Panc1 (cell line): ENCODE measurements around the gene SSBP4.

ENCODE experiments used
- POLR2AphosphoS5 ChIP-seq: IDR thresholded peaks from 2 replicates; pipeline ENCODE4 v1.6.1; 2012; ENCODE audit warnings: mild to moderate bottlenecking, low read depth, low read length, moderate library complexity
- REST ChIP-seq, 2 experiments: IDR thresholded peaks; 2 replicates each; pipeline ENCODE4 v1.6.1; 2011 to 2012; ENCODE audit warnings: low read depth in 2 of 2, control low read depth in 1 of 2, low read length in 1 of 2, mild to moderate bottlenecking in 1 of 2, moderate library complexity in 1 of 2; ENCODE audit not compliant: insufficient read depth in 1 of 2
- SIN3A ChIP-seq: IDR thresholded peaks from 2 replicates; pipeline ENCODE4 v1.6.1; 2012; ENCODE audit warnings: low read depth, mild to moderate bottlenecking, low read length, moderate library complexity, borderline replicate concordance; ENCODE audit not compliant: insufficient read depth
- TCF7L2 ChIP-seq: IDR thresholded peaks from 2 replicates; pipeline ENCODE4 v1.6.1; 2011; ENCODE audit warnings: mild to moderate bottlenecking, low read depth, low read length, inconsistent platforms
- TF ChIP-seq, protein P1 (sequence below): fragments of 450-650 bp; IDR thresholded peaks from 2 replicates; pipeline ENCODE4 v1.5.1; 2017; ENCODE audit warnings: mild to moderate bottlenecking

- TF ChIP-seq, protein P1, sequence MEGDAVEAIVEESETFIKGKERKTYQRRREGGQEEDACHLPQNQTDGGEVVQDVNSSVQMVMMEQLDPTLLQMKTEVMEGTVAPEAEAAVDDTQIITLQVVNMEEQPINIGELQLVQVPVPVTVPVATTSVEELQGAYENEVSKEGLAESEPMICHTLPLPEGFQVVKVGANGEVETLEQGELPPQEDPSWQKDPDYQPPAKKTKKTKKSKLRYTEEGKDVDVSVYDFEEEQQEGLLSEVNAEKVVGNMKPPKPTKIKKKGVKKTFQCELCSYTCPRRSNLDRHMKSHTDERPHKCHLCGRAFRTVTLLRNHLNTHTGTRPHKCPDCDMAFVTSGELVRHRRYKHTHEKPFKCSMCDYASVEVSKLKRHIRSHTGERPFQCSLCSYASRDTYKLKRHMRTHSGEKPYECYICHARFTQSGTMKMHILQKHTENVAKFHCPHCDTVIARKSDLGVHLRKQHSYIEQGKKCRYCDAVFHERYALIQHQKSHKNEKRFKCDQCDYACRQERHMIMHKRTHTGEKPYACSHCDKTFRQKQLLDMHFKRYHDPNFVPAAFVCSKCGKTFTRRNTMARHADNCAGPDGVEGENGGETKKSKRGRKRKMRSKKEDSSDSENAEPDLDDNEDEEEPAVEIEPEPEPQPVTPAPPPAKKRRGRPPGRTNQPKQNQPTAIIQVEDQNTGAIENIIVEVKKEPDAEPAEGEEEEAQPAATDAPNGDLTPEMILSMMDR, result no peak
- TF ChIP-seq REST (IDR thresholded peaks at IDR 0.05; ENCODE audit: insufficient read depth in 1 of 2, low read depth in 2 of 2, low read length in 1 of 2) (no peak), POLR2AphosphoS5 (no peak), SIN3A (no peak), TCF7L2 (no peak)
Observed at GRCh38 chr19:18392417-18392816, 26.8 kb upstream of the SSBP4 start.
